Measurements from ENCODE around the gene ATF6. TPM values are rescaled to one million over a fixed set of nuclear protein-coding genes. Genes with fewer than 3 reads are reported as not detected.
A peak's percentile ranks its signal among the peaks of the same experiment; 100 is the strongest.

ATF6 gene
- total and polyA plus RNA-seq, 5 experiments from 2014 or later = 15.8 to 24.3 (median 17.6) TPM

GRCh38 chr1:161988413-161988812, 222.3 kb downstream of the ATF6 start:
- POLR2A ChIA-PET = no interaction called here
- Mint-ChIP-seq H3K4me3 (no peak overlapping the region), H3K4me1 (peaks cover 0 to 9% (median 4%) of the 10 kb centered on the region in 4 donors), H3K36me3 (peaks cover 0 to 14% (median 8%) of the 10 kb centered on the region in 3 donors), H3K27me3 (peaks cover 0 to 3% (median 2%) of the 10 kb centered on the region in 5 donors), H3K27ac (peak overlapping the region in 3 of 10 donors; percentile 19 to 65 (median 60)), H3K9me3 (peaks cover 3 to 22% (median 9%) of the 10 kb centered on the region in 9 donors)
- DNase-seq (no peak), ATAC-seq (no peak)

GRCh38 chr1:161989108-161989507, 223.0 kb downstream of the ATF6 start:
- H3K36me3 Mint-ChIP-seq = peaks cover 0 to 17% (median 8%) of the 10 kb centered on the region in 3 donors
- ATAC-seq = no peak
- peak overlapping the region in 1 of 10 donors; percentile 65 for H3K27ac Mint-ChIP-seq
- no peak overlapping the region for H3K4me3 Mint-ChIP-seq
- peaks cover 0 to 9% (median 4%) of the 10 kb centered on the region in 4 donors for H3K4me1 Mint-ChIP-seq
- POLR2A ChIA-PET = no interaction called here
- no peak for DNase-seq
- H3K27me3 Mint-ChIP-seq = peaks cover 0 to 5% (median 2%) of the 10 kb centered on the region in 5 donors
- H3K9me3 Mint-ChIP-seq = peaks cover 3 to 25% (median 9%) of the 10 kb centered on the region in 9 donors

- Mint-ChIP-seq H3K27ac (no peak overlapping the region), H3K27me3 (peaks cover 0 to 5% (median 2%) of the 10 kb centered on the region in 5 donors), H3K4me1 (peaks cover 0 to 9% (median 4%) of the 10 kb centered on the region in 4 donors), H3K4me3 (no peak overlapping the region), H3K36me3 (peaks cover 0 to 17% (median 8%) of the 10 kb centered on the region in 3 donors), H3K9me3 (peaks cover 3 to 25% (median 9%) of the 10 kb centered on the region in 9 donors)
- no peak for DNase-seq
- ATAC-seq = no peak
- POLR2A ChIA-PET = no interaction called here
These were observed 223.7 kb downstream of the ATF6 start for GRCh38 chr1:161989786-161990185.

- Mint-ChIP-seq H3K4me1 (peaks cover 0 to 8% (median 3%) of the 10 kb centered on the region in 4 donors), H3K4me3 (no peak overlapping the region), H3K27ac (no peak overlapping the region), H3K27me3 (peaks cover 0 to 5% (median 2%) of the 10 kb centered on the region in 5 donors), H3K36me3 (peaks cover 0 to 9% (median 0%) of the 10 kb centered on the region in 3 donors), H3K9me3 (peaks cover 0 to 17% (median 0%) of the 10 kb centered on the region in 9 donors)
- ATAC-seq (no peak), DNase-seq (peak in 1 of 10 donors; percentile 38)
- POLR2A ChIA-PET = no interaction called here
These were observed 227.5 kb downstream of the ATF6 start for GRCh38 chr1:161993576-161993975.

GRCh38 chr1:161994175-161994668, 228.1 kb downstream of the ATF6 start:
- ATAC-seq (no peak), DNase-seq (no peak)
- Mint-ChIP-seq H3K27ac (no peak overlapping the region), H3K36me3 (peaks cover 0 to 9% (median 0%) of the 10 kb centered on the region in 3 donors), H3K4me3 (no peak overlapping the region), H3K27me3 (peaks cover 0 to 5% (median 0%) of the 10 kb centered on the region in 5 donors), H3K4me1 (peaks cover 0 to 2% (median 1%) of the 10 kb centered on the region in 4 donors), H3K9me3 (peaks cover 0 to 15% (median 0%) of the 10 kb centered on the region in 9 donors)
- POLR2A ChIA-PET = no interaction called here

GRCh38 chr1:161997152-161997551, 231.0 kb downstream of the ATF6 start:
- Mint-ChIP-seq H3K27ac (no peak overlapping the region), H3K4me3 (no peak overlapping the region), H3K9me3 (peaks cover 0 to 8% (median 0%) of the 10 kb centered on the region in 9 donors), H3K27me3 (peaks cover 0 to 5% (median 0%) of the 10 kb centered on the region in 5 donors), H3K36me3 (peaks cover 0 to 9% (median 0%) of the 10 kb centered on the region in 3 donors), H3K4me1 (peaks cover 0 to 2% (median 0%) of the 10 kb centered on the region in 4 donors)
- ATAC-seq = no peak
- DNase-seq = no peak
- POLR2A ChIA-PET = no interaction called here

- POLR2A ChIA-PET = no interaction called here
- Mint-ChIP-seq H3K4me1 (peaks cover 0 to 6% (median 1%) of the 10 kb centered on the region in 4 donors), H3K4me3 (no peak overlapping the region), H3K27me3 (peaks cover 0 to 4% (median 2%) of the 10 kb centered on the region in 5 donors), H3K27ac (no peak overlapping the region), H3K9me3 (peaks cover 0 to 1% (median 0%) of the 10 kb centered on the region in 9 donors), H3K36me3 (no peaks in the 10 kb centered on the region)
- no peak for DNase-seq
- no peak for ATAC-seq
These were observed 232.7 kb downstream of the ATF6 start for GRCh38 chr1:161998811-161999210.

GRCh38 chr1:161999301-162000052, 233.4 kb downstream of the ATF6 start:
- Mint-ChIP-seq H3K9me3 (no peaks in the 10 kb centered on the region), H3K4me1 (peaks cover 2 to 13% (median 3%) of the 10 kb centered on the region in 4 donors), H3K36me3 (no peaks in the 10 kb centered on the region), H3K4me3 (no peak overlapping the region), H3K27ac (no peak overlapping the region), H3K27me3 (peaks cover 0 to 4% (median 2%) of the 10 kb centered on the region in 5 donors)
- POLR2A ChIA-PET = no interaction called here
- ATAC-seq (no peak), DNase-seq (no peak)

- no peak for ATAC-seq
- H3K9me3 Mint-ChIP-seq = no peaks in the 10 kb centered on the region
- POLR2A ChIA-PET = no interaction called here
- no peaks in the 10 kb centered on the region for H3K36me3 Mint-ChIP-seq
- no peak for DNase-seq
- no peak overlapping the region for H3K27ac Mint-ChIP-seq
- H3K27me3 Mint-ChIP-seq = peaks cover 0 to 6% (median 2%) of the 10 kb centered on the region in 5 donors
- H3K4me3 Mint-ChIP-seq = no peak overlapping the region
- H3K4me1 Mint-ChIP-seq = peaks cover 4 to 18% (median 7%) of the 10 kb centered on the region in 4 donors
These were observed 233.9 kb downstream of the ATF6 start for GRCh38 chr1:162000053-162000420.

GRCh38 chr1:162003061-162003829, 237.1 kb downstream of the ATF6 start:
- DNase-seq (no peak), ATAC-seq (no peak)
- Mint-ChIP-seq H3K27ac (no peak overlapping the region), H3K4me3 (peak overlapping the region in 1 of 10 donors; percentile 57), H3K9me3 (no peaks in the 10 kb centered on the region), H3K4me1 (peaks cover 4 to 19% (median 8%) of the 10 kb centered on the region in 4 donors), H3K36me3 (no peaks in the 10 kb centered on the region), H3K27me3 (peaks cover 0 to 7% (median 2%) of the 10 kb centered on the region in 5 donors)
- POLR2A ChIA-PET = no interaction called here

GRCh38 chr1:162003830-162004215, 237.7 kb downstream of the ATF6 start:
- no peak for ATAC-seq
- H3K4me3 Mint-ChIP-seq = peak overlapping the region in 2 of 10 donors; percentile 21 to 57

GRCh38 chr1:162004441-162004950, 238.4 kb downstream of the ATF6 start:
- H3K4me1 Mint-ChIP-seq = peaks cover 4 to 19% (median 8%) of the 10 kb centered on the region in 4 donors
- POLR2A ChIA-PET = no interaction called here
- H3K9me3 Mint-ChIP-seq = no peaks in the 10 kb centered on the region
- no peak overlapping the region for H3K4me3 Mint-ChIP-seq
- no peaks in the 10 kb centered on the region for H3K36me3 Mint-ChIP-seq
- ATAC-seq (no peak), DNase-seq (no peak)
- H3K27me3 Mint-ChIP-seq = peaks cover 0 to 7% (median 2%) of the 10 kb centered on the region in 5 donors
- peak overlapping the region in 4 of 10 donors; percentile 10 to 63 (median 44) for H3K27ac Mint-ChIP-seq

More at GRCh38 chr1:162003830-162004215, 237.7 kb downstream of the ATF6 start:
- no peaks in the 10 kb centered on the region for H3K36me3 Mint-ChIP-seq
- POLR2A ChIA-PET = no interaction called here
- DNase-seq = no peak
- no peaks in the 10 kb centered on the region for H3K9me3 Mint-ChIP-seq
- no peak overlapping the region for H3K27ac Mint-ChIP-seq
- peaks cover 0 to 7% (median 2%) of the 10 kb centered on the region in 5 donors for H3K27me3 Mint-ChIP-seq
- peaks cover 4 to 19% (median 8%) of the 10 kb centered on the region in 4 donors for H3K4me1 Mint-ChIP-seq

Data from naive thymus-derived CD8-positive, alpha-beta T cell (primary cell).